ENCODE data around the gene PI4KA.
"Not testable (repeated sequence)": the region's sequence is repeated elsewhere in the genome, so short reads cannot be mapped to it uniquely, and the experiment has no call there.

The PI4KA gene

DNA sequence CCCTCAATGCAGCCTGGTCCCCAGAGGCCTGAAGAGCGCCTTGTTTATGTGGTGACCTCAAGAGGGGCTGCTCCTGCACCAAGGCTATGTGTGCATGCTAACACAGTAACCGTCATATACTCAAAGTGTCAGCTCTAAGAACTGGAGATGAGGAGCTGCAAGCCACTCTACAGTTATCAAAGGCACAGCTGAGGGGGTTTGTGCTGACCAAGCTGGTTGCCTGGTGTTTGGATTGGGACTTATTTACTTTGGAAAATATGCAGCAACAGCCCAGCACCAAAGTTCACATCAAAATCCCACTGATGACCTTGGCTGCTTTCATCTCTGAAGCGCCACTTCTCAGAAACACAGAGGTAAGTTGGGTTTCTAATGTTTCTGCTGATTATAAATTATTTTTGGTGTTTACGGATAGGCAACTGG lies 84.8 kb downstream of the PI4KA start, which contains the start of gene SERPIND1:
Gene SERPIND1 (plus strand): TSS at position 321 of the 420 bp plus-strand sequence. CDS start 5,200 bp downstream, outside the sequence.
- DNase-seq = no peak

GRCh38 chr22:20771918-20772625 lies 86.5 kb downstream of the PI4KA start:
- DNase-seq = no peak

- not testable (repeated sequence) for DNase-seq
These were observed 89.2 kb downstream of the PI4KA start for GRCh38 chr22:20769496-20769826.

DNA sequence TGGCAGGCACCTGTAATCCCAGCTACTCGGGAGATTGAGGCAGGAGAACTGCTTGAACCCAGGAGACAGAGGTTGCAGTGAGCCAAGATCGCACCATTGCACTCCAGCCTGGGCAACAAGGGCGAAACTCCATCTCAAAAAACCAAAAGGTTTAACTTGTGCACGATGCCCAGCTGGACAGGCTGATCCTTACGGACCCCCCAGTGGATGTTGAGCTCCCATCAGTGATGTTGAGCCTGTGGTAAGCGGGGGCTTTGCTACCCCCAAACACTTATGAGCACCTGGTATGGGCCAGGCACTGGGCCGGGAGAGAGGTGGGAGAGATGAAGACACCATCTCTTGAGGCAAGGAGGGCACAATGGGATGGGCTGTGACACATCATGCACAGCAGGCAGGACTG lies 92.1 kb downstream of the PI4KA start:
- no peak for DNase-seq

DNA sequence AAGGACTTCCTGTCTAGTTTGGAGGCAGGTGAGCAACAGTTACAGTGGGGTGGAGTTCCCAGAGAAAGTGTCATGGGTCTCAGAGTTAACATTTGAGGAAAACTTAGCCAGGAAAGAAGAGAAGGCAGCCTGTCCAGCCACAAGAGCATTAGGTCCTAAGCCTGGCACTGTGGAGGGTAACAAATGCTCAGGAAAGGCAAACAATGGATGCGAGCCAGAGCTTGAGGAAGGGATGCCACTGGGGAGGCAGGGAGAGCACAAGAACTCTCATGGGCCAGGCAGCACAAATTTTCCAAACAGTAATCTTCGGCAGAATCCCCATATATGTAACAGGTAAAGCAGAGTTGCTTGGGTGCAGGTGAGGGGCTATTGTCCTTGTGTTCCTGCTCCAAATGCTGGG lies 92.7 kb downstream of the PI4KA start:
- DNase-seq = no peak

GRCh38 chr22:20764729-20765128 lies 93.9 kb downstream of the PI4KA start:
- DNase-seq = no peak

- no peak for DNase-seq
These were observed 94.2 kb downstream of the PI4KA start for GRCh38 chr22:20764471-20764720.

DNA sequence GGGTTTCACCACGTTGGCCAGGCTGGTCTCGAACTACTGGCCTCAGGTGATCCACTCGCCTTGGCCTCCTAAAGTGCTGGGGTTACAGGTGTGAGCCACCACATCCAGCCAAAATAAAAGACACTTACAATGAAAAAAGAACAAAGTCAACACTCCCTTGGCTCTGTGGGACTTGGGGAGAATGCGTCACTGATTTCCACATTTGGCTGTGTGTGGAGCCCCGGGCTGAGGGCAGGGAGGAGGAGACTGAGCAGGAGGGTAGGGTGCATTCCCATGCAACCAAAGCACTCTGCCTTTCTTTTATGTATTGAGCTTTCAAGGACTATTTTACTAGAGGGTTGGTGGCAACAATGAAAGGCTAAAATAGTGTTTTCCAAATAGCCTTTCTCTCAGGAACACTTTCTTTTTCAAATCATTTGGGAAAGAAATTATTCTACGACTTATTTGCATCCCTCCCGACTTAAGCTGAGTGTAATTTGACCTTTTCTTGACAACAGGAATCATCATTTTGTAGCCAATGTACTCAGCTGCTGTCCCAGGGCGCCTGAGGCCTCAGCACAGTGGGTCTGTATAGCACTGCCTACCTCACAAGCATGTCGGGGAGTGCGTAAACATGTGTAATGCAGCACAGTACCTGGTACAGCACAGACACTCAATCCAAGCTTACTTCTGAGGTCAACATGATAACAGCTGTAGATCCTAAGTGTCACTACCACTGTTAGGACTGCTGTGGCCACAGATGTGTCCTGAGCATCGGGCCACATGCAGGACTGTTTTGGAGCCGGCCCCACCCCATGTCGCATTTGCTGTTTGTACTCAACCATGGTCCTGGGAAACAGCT lies 94.8 kb downstream of the PI4KA start:
- no peak for DNase-seq

- DNase-seq = no peak
These were observed 96.3 kb downstream of the PI4KA start for GRCh38 chr22:20762233-20762796.

DNA sequence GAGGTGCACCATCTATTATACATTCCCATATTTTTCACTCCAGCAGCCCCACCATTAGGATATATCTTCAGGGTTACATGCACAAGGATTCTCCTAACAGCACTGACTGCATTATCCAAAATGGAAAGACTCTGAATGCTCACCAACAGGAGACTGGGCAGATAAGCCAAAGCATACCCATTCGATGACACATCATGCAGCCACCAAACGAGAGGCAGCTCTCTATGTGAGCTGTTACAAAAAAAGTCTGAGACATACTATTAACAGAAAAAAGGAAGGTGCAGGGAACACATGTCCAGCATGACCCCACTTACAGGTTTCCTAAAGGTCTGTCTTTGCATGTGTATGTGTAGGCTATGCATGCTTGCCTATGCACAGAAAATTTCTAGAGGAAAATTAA lies 97.1 kb downstream of the PI4KA start:
- no peak for DNase-seq

DNA sequence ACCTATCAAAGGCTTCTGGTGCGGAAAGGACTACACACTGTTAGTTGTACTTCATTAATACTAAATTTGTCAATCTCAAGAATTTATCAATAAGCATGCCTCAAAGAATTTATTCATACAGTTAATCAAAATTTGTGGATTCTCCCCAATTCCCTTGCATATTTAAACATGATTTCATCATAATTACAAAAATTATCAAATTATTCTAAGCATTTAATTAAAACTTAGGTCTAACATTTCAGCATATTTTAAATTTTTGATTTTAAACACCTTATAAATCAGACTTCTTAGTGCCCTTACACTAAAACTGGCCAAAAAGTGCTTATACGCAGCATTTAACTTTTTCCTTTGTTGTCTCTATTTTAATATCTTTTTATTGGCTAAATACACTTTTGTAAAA lies 98.5 kb downstream of the PI4KA start:
- no peak for DNase-seq

DNA sequence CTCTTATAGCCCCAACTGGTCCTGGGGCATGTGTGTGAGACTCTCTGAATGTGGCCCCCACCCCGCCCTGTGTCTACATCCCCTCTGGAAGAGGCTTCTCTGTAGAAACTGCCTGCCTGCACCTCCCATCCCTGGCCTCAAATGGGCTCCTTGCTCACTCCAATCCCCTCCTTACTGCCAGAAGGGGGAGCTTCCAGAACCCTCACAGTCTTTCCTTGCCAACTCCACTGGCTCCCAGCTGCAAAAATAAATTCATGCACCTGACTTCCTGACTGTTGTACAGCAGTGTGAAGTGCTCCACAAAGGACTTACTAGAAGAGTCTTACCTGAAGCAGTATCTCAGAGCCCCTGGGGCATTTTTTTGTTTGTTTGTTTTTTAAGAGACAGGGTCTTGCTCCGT lies 99.9 kb downstream of the PI4KA start:
- DNase-seq = no peak

GRCh38 chr22:20756846-20757245 lies 101.8 kb downstream of the PI4KA start:
- DNase-seq = no peak

GRCh38 chr22:20752873-20753272 lies 105.7 kb downstream of the PI4KA start:
- no peak for DNase-seq

DNA sequence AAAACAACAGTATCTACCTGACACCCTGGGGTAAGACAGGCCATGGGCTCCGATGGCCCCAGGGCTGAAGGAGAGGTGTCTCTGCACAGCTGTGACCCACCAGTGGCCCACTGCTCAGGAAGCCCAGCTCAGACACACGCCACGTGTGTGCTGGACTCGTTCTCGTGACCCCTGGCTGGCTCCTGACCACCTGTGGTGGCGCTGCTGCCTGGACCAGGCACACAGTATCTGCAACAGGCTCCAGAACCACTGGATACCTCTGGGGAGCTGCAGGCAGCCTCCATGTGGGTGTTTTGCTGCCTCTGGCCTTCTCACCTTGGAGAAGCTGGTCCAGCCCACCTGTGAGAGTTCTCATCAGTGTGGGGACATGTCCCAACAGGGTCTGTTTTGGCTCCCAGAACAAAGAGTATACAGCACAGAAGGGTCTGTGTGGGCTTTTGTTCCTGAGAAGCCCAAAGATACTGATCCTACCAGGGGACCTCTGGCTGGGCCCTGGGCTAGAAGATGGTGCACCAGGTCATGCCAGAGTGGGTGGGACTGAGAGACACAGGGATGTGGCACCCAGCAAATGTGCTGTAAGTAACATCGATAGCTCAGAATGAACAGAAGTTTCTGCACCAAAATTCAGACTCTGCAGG lies 106.4 kb downstream of the PI4KA start:
- DNase-seq = no peak

DNA sequence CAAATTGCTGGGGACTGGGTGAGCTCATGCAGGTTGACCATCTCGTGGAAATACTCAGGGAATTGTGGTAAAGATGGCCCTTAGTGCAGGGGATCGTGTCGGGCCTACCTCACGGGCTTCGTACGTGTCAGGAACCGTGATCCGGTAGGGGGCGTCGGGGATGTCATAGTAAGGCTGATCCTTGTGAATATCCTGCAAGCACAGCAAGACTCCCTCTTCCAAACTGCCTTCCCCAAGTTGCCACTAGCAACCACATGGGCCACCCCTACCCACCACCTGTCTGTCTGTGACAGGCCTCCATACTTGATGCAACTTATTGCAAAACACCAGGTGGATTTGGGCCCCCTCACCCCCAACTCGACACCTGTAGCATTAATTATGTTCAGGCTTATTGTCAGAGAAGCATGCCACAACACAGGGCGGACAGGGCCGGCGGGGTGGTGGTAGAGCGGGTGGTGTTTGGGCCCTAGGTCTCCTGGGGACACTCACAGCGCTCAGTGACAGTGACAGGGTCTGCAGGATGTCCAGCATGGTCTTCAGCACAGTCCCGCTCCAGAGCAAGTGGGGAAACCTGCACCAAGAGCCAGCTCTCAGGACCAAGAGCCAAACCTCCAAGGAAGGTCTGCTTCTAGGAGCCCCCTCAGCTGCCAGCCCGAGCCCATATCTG lies 107.3 kb downstream of the PI4KA start:
- DNase-seq = no peak

GRCh38 chr22:20750461-20751184 lies 108.0 kb downstream of the PI4KA start:
- DNase-seq = no peak

GRCh38 chr22:20749453-20749852 lies 109.2 kb downstream of the PI4KA start:
- DNase-seq = no peak

GRCh38 chr22:20748731-20749428 lies 109.7 kb downstream of the PI4KA start:
- DNase-seq = no peak

- no peak for DNase-seq
These were observed 110.5 kb downstream of the PI4KA start for GRCh38 chr22:20748082-20748481.

- DNase-seq = no peak
These were observed 111.4 kb downstream of the PI4KA start for GRCh38 chr22:20747223-20747622.

All from activated CD4-positive, CD25-positive, alpha-beta regulatory T cell (primary cell).